H1 (cell line): Measurements from ENCODE around the gene ITGA3. TPM values are rescaled to one million over a fixed set of nuclear protein-coding genes. Genes with fewer than 3 reads are reported as not detected.

Source experiments
- FOSL1 ChIP-seq: IDR thresholded peaks from 2 replicates; pipeline ENCODE4 v1.6.1; 2011; ENCODE audit warnings: mild to moderate bottlenecking, low read depth, low read length, moderate library complexity; ENCODE audit not compliant: insufficient read depth
- HDAC6 ChIP-seq: IDR thresholded peaks from one replicate; pipeline ENCODE4 v1.7.1; 2012; ENCODE audit warnings: low read depth, mild to moderate bottlenecking, inconsistent platforms, low read length, moderate library complexity
- RAD21 ChIP-seq, 2 experiments: IDR thresholded peaks in 1 of 2; conservative IDR thresholded peaks in 1 of 2; 2 replicates each; pipeline ENCODE4 v1.6.1; 2011; ENCODE audit warnings: low read depth in 2 of 2, low read length in 2 of 2, improper control_type of control experiment in 1 of 2, inconsistent platforms in 1 of 2, mild to moderate bottlenecking in 1 of 2, moderate library complexity in 1 of 2
- SRF ChIP-seq: IDR thresholded peaks from 2 replicates; pipeline ENCODE4 v1.6.1; 2011; ENCODE audit warnings: mild to moderate bottlenecking, low read depth, low read length, moderate library complexity
- polyA plus RNA-seq, 7 experiments: library from polyadenylated mRNA; depleted of rRNA in 3 of 7; stranded (reverse) in 5 of 7; unstranded in 2 of 7; fragments of >200 nt in 5 of 7; fragments of 200-250 nt in 2 of 7; gene quantifications; 1 replicate in 5 of 7; 2 replicates in 1 of 7; 4 replicates in 1 of 7; pipeline versions ENCODE4 v1.2.1 to v1.2.3, GENCODE V29; 2011 to 2013; ENCODE audit warnings: missing spikeins in 2 of 7, mixed read lengths in 2 of 7
- total RNA-seq: library from RNA; stranded (reverse); fragmentation: NEBNext Ultra II Directional; extraction: Animal tissue kit (Norgen Biotek cat#: 25700); gene quantifications from 2 replicates; pipeline ENCODE4 v1.2.1, GENCODE V29; 2021

The ITGA3 gene
- total and polyA plus RNA-seq, 2 of the 8 experiments (the other 6 are each of a cell fraction or from before 2014, with no cell fraction given), result 24.0 to 24.2 TPM

DNA sequence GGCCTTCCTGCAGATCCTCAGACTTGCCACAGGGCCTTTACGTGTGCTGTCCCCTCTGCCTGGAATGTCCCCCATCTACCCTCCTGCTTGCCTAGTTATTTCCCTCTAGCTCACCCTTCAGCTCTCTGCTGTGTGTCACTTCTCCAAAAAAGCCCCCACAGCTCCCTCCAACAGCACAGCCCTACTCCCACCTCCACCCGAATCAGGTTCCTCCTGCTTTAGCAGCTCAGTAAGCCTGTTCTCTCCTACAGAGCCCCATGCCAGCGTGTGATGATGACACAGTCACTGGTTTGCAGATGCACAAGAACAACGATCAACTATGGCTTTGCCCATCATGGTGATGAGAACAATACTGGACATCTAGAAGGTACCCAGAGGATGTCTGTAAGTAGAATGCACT, 81.1 kb downstream of the ITGA3 start (continued):
- TF ChIP-seq RAD21 (IDR thresholded peaks at IDR 0.05 in 1 of 2, conservative IDR thresholded peaks at IDR 0.05 in 1 of 2; ENCODE audit: low read depth in 2 of 2, low read length in 2 of 2) (no peak), SRF (no peak), HDAC6 (no peak), FOSL1 (no peak)
- TF ChIP-seq, all 59 proteins: peak for 0
